Measurements from ENCODE around the gene IRF5. TPM values are rescaled to one million over a fixed set of nuclear protein-coding genes. Genes with fewer than 3 reads are reported as not detected.

Gene IRF5
- 1.6 TPM for total RNA-seq
- long read RNA-seq, partial matches to known transcripts = 0 of 1 reads
- long read RNA-seq, other reads (novel, unspliced or antisense) = 1 of 1 reads

DNA sequence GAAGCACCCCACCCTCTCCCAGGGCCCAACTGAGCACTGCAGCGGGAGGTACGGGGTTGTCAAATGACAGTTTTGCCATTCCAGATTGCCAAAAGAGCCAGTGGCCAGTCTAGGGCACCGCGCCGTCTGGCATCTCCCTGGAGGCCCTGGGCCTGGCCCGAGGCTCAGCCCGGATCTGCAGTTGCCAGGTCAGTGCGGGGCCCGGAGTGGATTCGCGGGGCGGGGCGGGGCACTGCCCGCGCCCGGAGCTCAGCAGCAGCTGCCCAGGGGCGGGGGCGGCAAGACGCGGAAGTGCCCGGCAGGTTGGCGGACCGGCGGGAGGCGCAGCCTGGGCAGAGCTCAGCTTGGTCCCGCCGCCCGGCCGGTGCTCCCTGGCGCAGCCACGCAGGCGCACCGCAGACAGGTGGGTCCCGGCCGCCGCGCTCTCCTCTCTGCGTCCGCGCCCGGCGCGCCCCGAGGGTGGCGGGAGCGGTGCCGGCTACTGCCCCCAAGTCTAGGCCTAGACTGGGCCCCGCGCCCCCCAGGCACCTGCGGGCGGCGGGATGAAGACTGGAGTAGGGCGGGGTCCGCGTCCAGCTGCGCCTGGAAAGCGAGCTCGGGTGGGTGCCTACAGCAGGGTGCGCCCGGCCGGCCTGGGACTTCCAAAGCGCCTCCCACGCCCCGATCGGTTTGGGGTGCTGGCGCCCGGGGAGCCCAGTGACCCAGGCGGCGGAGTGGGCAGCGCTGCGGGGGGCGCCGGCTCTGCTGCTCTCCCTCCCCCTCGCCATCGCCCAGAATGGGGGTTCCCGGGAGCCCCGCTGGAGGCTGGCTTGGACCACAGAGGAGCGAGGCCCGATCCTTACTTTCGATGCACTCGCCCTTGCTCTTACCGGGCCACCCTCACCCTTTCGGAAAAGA lies at the start of gene IRF5:
Gene IRF5, plus strand, starts transcription at position 281 of the 897 bp plus-strand sequence. CDS start 4,155 bp downstream, outside the sequence.
- DNase-seq (ENCODE audit: low spot score) = peak; percentile 90
- intact Hi-C loops (cut with DNase I) = no loop called here

DNA sequence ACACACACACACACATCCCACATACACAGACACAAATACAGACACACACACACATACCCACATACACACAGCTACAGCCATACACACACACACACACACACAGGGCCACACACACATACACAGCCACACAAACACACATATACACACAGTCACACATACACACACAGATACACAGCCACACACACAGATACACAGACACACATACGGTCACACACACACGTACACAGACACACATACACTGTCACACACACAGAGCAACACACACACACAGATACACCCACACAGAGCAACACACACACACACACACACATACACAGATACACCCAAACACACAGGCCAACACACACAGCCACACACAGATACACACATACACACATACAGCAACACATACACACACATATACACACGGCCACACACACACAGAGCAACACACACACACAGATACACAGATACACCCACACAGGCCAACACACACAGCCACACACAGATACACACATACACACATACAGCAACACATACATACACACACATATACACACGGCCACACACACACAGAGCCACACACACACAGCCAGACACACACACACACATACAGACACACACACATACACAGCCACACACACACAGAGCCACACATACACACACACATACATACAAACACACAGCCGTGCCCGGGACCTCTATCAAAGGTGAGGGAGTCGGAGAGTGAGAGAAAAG lies 49.5 kb upstream of the IRF5 start:
- intact Hi-C loops (cut with DNase I) = no loop called here
- no peak for DNase-seq (ENCODE audit: low spot score)

GRCh38 chr7:128888756-128889095 lies 49.0 kb upstream of the IRF5 start:
- intact Hi-C loops (cut with DNase I) = no loop called here
- no peak for DNase-seq (ENCODE audit: low spot score)

GRCh38 chr7:128889121-128889520 lies 48.6 kb upstream of the IRF5 start:
- intact Hi-C loops (cut with DNase I) = no loop called here
- no peak for DNase-seq (ENCODE audit: low spot score)

- intact Hi-C loops (cut with DNase I) = no loop called here
- DNase-seq (ENCODE audit: low spot score) = no peak
Measured at GRCh38 chr7:128890306-128891109, 47.2 kb upstream of the IRF5 start.

- intact Hi-C loops (cut with DNase I) = no loop called here
- DNase-seq (ENCODE audit: low spot score) = no peak
Measured at GRCh38 chr7:128891110-128891941, 46.4 kb upstream of the IRF5 start.

DNA sequence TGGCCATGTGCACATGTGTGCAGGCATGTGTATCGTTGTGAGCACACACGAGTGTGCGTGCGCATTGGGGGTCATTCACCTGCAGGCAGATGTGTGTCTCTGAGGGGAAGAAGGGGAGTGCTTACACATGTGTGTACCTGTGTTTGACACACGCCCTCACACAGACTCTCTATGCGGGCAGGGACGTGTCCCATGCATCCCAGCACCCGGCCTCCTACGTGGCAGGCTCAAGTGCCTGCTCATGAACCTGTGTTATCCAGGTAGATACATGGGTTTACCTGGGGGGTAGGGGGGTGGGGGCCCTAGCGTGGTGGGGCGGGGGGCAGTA lies 45.8 kb upstream of the IRF5 start:
- intact Hi-C loops (cut with DNase I) = no loop called here
- DNase-seq (ENCODE audit: low spot score) = no peak

GRCh38 chr7:128892521-128893250 lies 45.0 kb upstream of the IRF5 start:
- intact Hi-C loops (cut with DNase I) = no loop called here
- DNase-seq (ENCODE audit: low spot score) = no peak

DNA sequence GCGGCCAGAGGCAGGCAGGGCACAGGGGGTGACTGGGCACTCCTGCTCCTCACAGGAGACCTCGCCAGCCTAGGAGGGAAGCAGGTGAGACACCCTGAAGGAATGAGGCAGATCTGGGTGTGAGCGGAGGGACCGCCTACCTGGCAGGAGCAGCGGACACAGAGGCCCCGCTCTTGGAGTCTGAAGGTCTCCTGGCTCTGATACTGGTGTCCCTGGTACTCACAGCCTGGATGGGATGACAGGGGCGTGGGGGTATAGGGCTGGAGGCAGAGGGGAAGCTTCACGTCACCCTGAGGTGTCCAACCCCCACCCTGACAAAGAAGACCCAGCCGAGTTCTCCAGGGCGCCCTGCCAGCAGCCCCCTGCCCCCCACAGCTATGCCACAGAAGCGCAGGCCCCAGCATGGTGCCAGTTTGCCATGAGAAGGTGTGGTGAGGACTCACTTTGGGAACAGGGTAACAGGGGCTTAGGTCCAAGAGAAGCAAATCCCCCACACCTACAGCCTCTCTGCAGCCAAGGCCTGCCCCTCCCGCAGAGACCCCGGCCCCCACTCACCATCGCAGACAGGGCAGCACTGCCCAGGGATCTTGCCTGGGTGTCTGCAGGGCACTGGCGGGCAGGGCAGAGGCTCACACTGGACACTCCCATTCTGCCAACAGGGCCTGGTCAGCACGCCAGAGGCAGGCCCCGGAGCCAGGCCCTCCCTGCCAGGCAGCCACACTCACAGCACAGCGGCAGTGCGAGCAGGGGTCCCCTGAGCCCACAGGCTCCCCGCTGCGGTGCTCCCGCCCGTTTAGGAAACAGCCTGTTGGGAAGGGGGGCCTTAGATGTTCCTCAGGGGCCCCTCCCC lies 44.3 kb upstream of the IRF5 start:
- DNase-seq (ENCODE audit: low spot score) = no peak
- intact Hi-C loops (cut with DNase I) = no loop called here

- no peak for DNase-seq (ENCODE audit: low spot score)
- intact Hi-C loops (cut with DNase I) = no loop called here
Measured at GRCh38 chr7:128894101-128894440, 43.7 kb upstream of the IRF5 start.

DNA sequence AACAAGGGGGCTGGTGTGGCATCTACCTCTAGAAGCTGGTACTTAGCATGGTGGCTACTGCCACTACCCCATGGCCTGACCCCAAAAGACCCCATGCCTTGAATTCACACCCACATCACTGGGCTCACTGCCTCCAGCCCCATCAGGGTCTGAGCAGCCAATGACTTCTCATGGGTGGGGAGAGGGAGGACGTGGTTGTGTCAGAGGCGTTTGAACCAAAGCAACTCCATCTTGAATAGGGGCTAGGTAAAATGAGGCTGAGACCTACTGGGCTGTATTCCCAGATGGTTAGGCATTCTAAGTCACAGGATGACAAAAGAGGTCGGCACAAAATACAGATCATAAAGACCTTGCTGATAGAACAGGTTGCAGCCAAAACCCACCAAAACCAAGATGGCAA lies 42.4 kb upstream of the IRF5 start:
- intact Hi-C loops (cut with DNase I) = no loop called here
- no peak for DNase-seq (ENCODE audit: low spot score)

GRCh38 chr7:128899392-128899791 lies 38.3 kb upstream of the IRF5 start:
- intact Hi-C loops (cut with DNase I) = no loop called here
- no peak for DNase-seq (ENCODE audit: low spot score)

DNA sequence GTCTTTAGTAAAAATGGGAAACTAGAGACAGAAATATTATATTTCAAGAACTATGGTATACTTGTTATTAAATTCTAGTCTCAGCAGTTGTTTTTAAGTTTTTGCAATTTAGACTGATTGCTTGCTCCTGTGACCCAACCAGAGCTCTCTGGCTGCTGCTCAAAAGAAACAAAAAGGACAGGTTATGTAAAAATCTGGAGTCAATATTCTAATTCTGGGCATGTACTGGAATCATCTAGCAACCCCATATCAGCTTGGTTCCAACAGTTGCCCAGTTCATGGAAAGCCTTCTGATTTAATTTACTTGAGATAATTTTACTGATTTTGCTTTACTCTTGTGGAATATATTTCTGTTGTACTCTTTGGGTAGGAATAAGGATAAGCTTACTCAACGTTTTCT lies 37.5 kb upstream of the IRF5 start:
- intact Hi-C loops (cut with DNase I) = no loop called here
- DNase-seq (ENCODE audit: low spot score) = no peak

GRCh38 chr7:128902761-128903585 lies 34.8 kb upstream of the IRF5 start:
- intact Hi-C loops (cut with DNase I) = no loop called here
- DNase-seq (ENCODE audit: low spot score) = no peak

DNA sequence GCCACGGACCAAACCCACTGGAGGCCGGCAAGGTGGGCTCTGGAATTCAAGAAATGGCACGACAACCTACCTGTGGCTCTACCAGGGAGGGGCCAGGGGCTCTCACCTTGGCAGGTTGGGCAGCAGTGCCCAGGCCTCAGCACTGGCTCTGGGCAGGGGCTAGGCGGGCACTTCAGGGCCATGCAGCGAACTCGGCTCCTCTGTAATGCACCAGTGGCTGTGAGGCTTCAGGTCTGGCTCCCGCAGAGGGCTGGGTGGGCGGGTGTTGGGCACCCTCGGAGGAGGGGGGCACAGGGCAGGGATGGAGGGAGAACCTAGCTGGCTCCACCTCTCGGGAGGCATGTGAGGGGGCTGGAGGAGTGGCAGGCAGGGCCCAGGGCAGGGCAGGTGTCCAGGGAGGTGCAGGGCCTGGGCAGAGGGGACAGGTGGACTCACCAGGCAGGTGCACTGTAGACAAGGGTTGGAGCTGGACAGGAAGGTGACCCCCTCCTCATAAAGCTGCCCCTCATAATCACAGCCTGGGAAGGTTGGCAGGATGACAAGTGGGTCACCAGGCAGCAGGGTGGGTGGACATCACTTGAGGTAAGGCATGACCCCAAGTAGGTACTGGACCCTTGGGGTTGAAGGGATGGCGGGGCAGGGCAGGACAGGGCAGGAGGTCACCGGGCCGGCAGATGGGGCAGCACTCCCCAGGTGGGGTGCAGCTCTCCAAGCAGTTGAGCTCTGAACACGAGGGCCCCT lies 33.9 kb upstream of the IRF5 start:
- intact Hi-C loops (cut with DNase I) = no loop called here

GRCh38 chr7:128904381-128905197 lies 33.1 kb upstream of the IRF5 start:
- intact Hi-C loops (cut with DNase I) = loop anchor here (5.0 kb wide), 1 partner anchor 188 kb away; no protein-coding TSS in a partner anchor
- DNase-seq (ENCODE audit: low spot score) = no peak

More for the DNA sequence above, 33.9 kb upstream of the IRF5 start:
- DNase-seq (ENCODE audit: low spot score) = no peak
